K562 (cell line): ENCODE results near the gene GATAD2B. TPM values are rescaled to one million over a fixed set of nuclear protein-coding genes. Genes with fewer than 3 reads are reported as not detected.

Source experiments
- ATAC-seq: fragments of 200-7000 bp; cut with Tn5 transposase; 3 replicates; pipeline ENCODE4 v1.9.1; 2020; ENCODE audit warnings: moderate library complexity
- Bru-seq: library from RNA; stranded (reverse); fragments of 400-500 nt; gene quantifications from one replicate; lab custom pipeline; 2021; lab: Mats Ljungman, UMichigan
- BruChase-seq, 2 experiments: library from RNA; stranded (reverse); fragments of 400-500 nt; gene quantifications; one replicate each; lab custom pipeline; 2021; lab: Mats Ljungman, UMichigan
- BruUV-seq: library from RNA; stranded (reverse); fragments of 400-500 nt; replicated peaks from 2 replicates; lab custom pipeline; 2021; lab: Mats Ljungman, UMichigan
- CTCF ChIA-PET: fragments of 300-600 bp; formaldehyde crosslinking; extraction: SDS; loops from one replicate; lab custom pipeline; 2021; ENCODE audit warnings: low intra/inter-chr PET ratio; lab: Yijun Ruan, JAX
- POLR2A ChIA-PET: fragments of 300-600, 350-650 bp; sonication (Branson Sonifier 250); formaldehyde crosslinking; extraction: SDS; loops from one replicate; lab custom pipeline; 2021; ENCODE audit warnings: antibody characterized with exemption, inconsistent platforms; lab: Yijun Ruan, JAX
- DNase-seq, 4 experiments: peaks; one replicate each; pipeline versions ENCODE4 v3.0.0 to v3.0.0-alpha.2; 2011 to 2018; ENCODE audit warnings: low spot score in 3 of 4, mixed read lengths in 3 of 4; ENCODE audit errors: extremely low read depth in 1 of 4
- FAIRE-seq: peaks from 2 replicates; lab custom pipeline; 2011; peaks lifted over from hg19 to GRCh38; lab: Jason Lieb, UNC
- H2AFZ ChIP-seq: 2 replicates; pipeline ENCODE4 v1.6.0; 2011; ENCODE audit warnings: low read depth, low read length, control low read depth, inconsistent platforms
- H3K27ac ChIP-seq: fragments of 200-600 bp; 3 replicates; pipeline ENCODE4 v1.8.0; 2011; ENCODE audit warnings: low read depth, mild to moderate bottlenecking, control low read depth, inconsistent platforms, low read length, moderate library complexity, mixed read lengths; ENCODE audit errors: extremely low read depth
- H3K27me3 ChIP-seq, 2 experiments: fragments of 300-600 bp in 1 of 2; 2 replicates in 1 of 2; 3 replicates in 1 of 2; pipeline versions ENCODE4 v1.6.0 to v1.8.0; 2011; ENCODE audit warnings: inconsistent platforms in 2 of 2, low read length in 2 of 2, mild to moderate bottlenecking in 1 of 2, mixed read lengths in 1 of 2, moderate library complexity in 1 of 2; ENCODE audit not compliant: control insufficient read depth in 2 of 2, insufficient read depth in 2 of 2
- H3K36me3 ChIP-seq: fragments of 300-600 bp; 3 replicates; pipeline ENCODE4 v1.8.0; 2011; ENCODE audit warnings: mild to moderate bottlenecking, low read length, inconsistent platforms; ENCODE audit not compliant: control insufficient read depth, insufficient read depth
- H3K4me1 ChIP-seq, 2 experiments: fragments of 200-600 bp in 1 of 2; replicated peaks in 1 of 2; 2 replicates in 1 of 2; 3 replicates in 1 of 2; pipeline versions ENCODE4 v1.5.1 to v1.8.0; 2011; ENCODE audit warnings: inconsistent platforms in 2 of 2, low read length in 2 of 2, mild to moderate bottlenecking in 1 of 2, mixed read lengths in 1 of 2, moderate library complexity in 1 of 2; ENCODE audit not compliant: control insufficient read depth in 2 of 2, insufficient read depth in 2 of 2
- H3K4me2 ChIP-seq: 2 replicates; pipeline ENCODE4 v1.6.1; 2011; ENCODE audit warnings: low read length, control low read depth, inconsistent platforms, mixed read lengths; ENCODE audit not compliant: insufficient read depth
- H3K4me3 ChIP-seq: fragments of 200-600 bp; sonication (generic), shearing (Covaris generic); 2 replicates; pipeline ENCODE4 v1.5.1; 2016; ENCODE audit warnings: control low read depth, inconsistent platforms
- H3K79me2 ChIP-seq: fragments of 200-600 bp; 3 replicates; pipeline ENCODE4 v1.8.0; 2011; ENCODE audit warnings: low read length, inconsistent platforms; ENCODE audit not compliant: control insufficient read depth, insufficient read depth
- H3K9ac ChIP-seq, 2 experiments: 2 replicates each; pipeline versions ENCODE4 v1.6.0 to v1.6.1; 2011; ENCODE audit warnings: low read depth in 2 of 2, low read length in 2 of 2, control low read depth in 1 of 2, inconsistent platforms in 1 of 2, mild to moderate bottlenecking in 1 of 2, mixed read lengths in 1 of 2; ENCODE audit not compliant: insufficient read depth in 1 of 2
- H3K9me1 ChIP-seq: one replicate; pipeline ENCODE4 v1.6.0; 2011; ENCODE audit warnings: inconsistent platforms, mild to moderate bottlenecking, low read length, moderate library complexity; ENCODE audit not compliant: control insufficient read depth, insufficient read depth
- H3K9me3 ChIP-seq: replicated peaks from 2 replicates; pipeline ENCODE4 v1.5.1; 2011; ENCODE audit warnings: low read depth, low read length, inconsistent platforms; ENCODE audit not compliant: control insufficient read depth, insufficient read depth
- H4K20me1 ChIP-seq: replicated peaks from 2 replicates; pipeline ENCODE4 v1.6.1; 2011; ENCODE audit warnings: low read length, inconsistent platforms, mixed read lengths; ENCODE audit not compliant: control insufficient read depth, insufficient read depth
- BACH1 ChIP-seq: fragments of 200-800 bp; sonication (Bioruptor generic); IDR thresholded peaks from 2 replicates; pipeline ENCODE4 v1.6.1; 2016; ENCODE audit warnings: missing genetic modification characterization, missing compliant biosample characterization
- CEBPB ChIP-seq: fragments of 450-650 bp; IDR thresholded peaks from 2 replicates; pipeline ENCODE4 v1.6.1; 2016; ENCODE audit warnings: missing genetic modification characterization, missing compliant biosample characterization
- CTBP1 ChIP-seq: fragments of 450-650 bp; IDR thresholded peaks from 2 replicates; pipeline ENCODE4 v1.6.1; 2016; ENCODE audit warnings: borderline replicate concordance
- CXXC5 ChIP-seq: fragments of 250-450 bp; sonication (Bioruptor Pico); IDR thresholded peaks from 2 replicates; pipeline ENCODE4 v1.8.0; 2022; ENCODE audit warnings: inconsistent platforms, mild to moderate bottlenecking, moderate library complexity
- SAP30 ChIP-seq: fragments of 200-600 bp; sonication (generic); IDR thresholded peaks from 2 replicates; pipeline ENCODE4 v1.6.1; 2012; ENCODE audit warnings: borderline replicate concordance, low read depth, mild to moderate bottlenecking, moderate library complexity, low read length, control low read depth, inconsistent platforms; ENCODE audit not compliant: insufficient read depth, poor library complexity, severe bottlenecking
- TAF15 ChIP-seq: fragments of 200-400 bp; formaldehyde crosslinking; IDR thresholded peaks from 2 replicates; pipeline ENCODE4 v1.6.1; 2017; ENCODE audit warnings: mild to moderate bottlenecking, low read depth, low read length, moderate library complexity
- UBTF ChIP-seq, 2 experiments: IDR thresholded peaks; 2 replicates each; pipeline ENCODE4 v1.6.1; 2012; ENCODE audit warnings: improper control_type of control experiment in 2 of 2, low read depth in 2 of 2, low read length in 2 of 2, borderline replicate concordance in 1 of 2
- ZBTB12 ChIP-seq: fragments of 250-450 bp; sonication (Bioruptor Pico); IDR thresholded peaks from 2 replicates; pipeline ENCODE4 v1.4.0; 2020
- ZKSCAN8 ChIP-seq: fragments of 200-800 bp; sonication (Bioruptor generic); IDR thresholded peaks from 2 replicates; pipeline ENCODE4 v1.6.1; 2016; ENCODE audit warnings: missing genetic modification characterization, missing compliant biosample characterization
- WGBS: fragments of 100-300 bp; shearing (Covaris generic); methylation state at CpG from one replicate; pipeline ENCODE4 v1.1.6; 2016; ENCODE audit warnings: low coverage, mixed read lengths; ENCODE audit not compliant: insufficient coverage; ENCODE audit errors: missing lambda C conversion rate; 5-methylcytosine and 5-hydroxymethylcytosine counted together
- in situ Hi-C: fragments of 300-500 bp; cut with MboI; formaldehyde crosslinking; loops from 4 replicates; pipeline ENCODE4 v1.15.0; 2018; ENCODE audit warnings: inconsistent platforms, mixed read lengths
- intact Hi-C: fragments of 100-400 bp; cut with micrococcal nuclease; formaldehyde crosslinking; loops from 2 replicates; pipeline ENCODE4 v1.14.2; 2022
- long read RNA-seq, 3 experiments: library from polyadenylated mRNA in 2 of 3; library from RNA in 1 of 3; unstranded in 2 of 3; stranded (forward) in 1 of 3; transcript quantifications; one replicate each; pipeline ENCODE4 v2.0.0, GENCODE V29; 2019 to 2022
- polyA minus RNA-seq, 3 experiments: library from RNA; depleted of rRNA, polyadenylated mRNA; stranded (reverse); fragments of >200 nt; gene quantifications; 2 replicates each; pipeline ENCODE4 v1.2.3, GENCODE V29; 2011
- polyA plus RNA-seq, 8 experiments: library from polyadenylated mRNA; depleted of rRNA in 4 of 8; stranded (reverse) in 5 of 8; unstranded in 3 of 8; fragments of >200 nt; fragmentation: Nextera tagmentation in 2 of 8; fragmentation: Illumina TruSeq in 1 of 8; extraction: Ambion mirVana in 2 of 8; extraction: Trizol in 1 of 8; gene quantifications; 2 replicates each; pipeline versions ENCODE4 v1.2.1 to v1.2.3, GENCODE V29; 2011 to 2014; ENCODE audit warnings: inconsistent platforms in 1 of 8, missing spikeins in 1 of 8
- total RNA-seq, 7 experiments: library from RNA; depleted of rRNA in 6 of 7; stranded (reverse); fragments of >200 nt in 6 of 7; fragmentation: Illumina TruSeq in 2 of 7; extraction: Trizol in 2 of 7; gene quantifications; 2 replicates each; pipeline versions ENCODE4 v1.2.1 to v1.2.3, GENCODE V29; 2011 to 2021; ENCODE audit warnings: low replicate concordance in 1 of 7

The GATAD2B gene
- total RNA-seq (2011; cell fraction: chromatin; rRNA removed; ENCODE audit: low replicate concordance), result 26.9 and 41.3 TPM in 2 replicates
- total RNA-seq (2011; cell fraction: nucleolus; rRNA removed), result 14.7 and 15.7 TPM in 2 replicates
- 46.3 and 60.1 TPM in 2 replicates for total RNA-seq (2011; cell fraction: nucleoplasm; rRNA removed)
- total RNA-seq (2014; rRNA removed) (3.5 TPM in 2 replicates), total RNA-seq (2014; rRNA removed; fragmentation: Illumina TruSeq; extraction: Trizol) (4.9 and 6.3 TPM in 2 replicates), total RNA-seq (2015; rRNA removed; fragmentation: Illumina TruSeq; extraction: Trizol) (4.5 and 5.3 TPM in 2 replicates), total RNA-seq (2021) (35.0 and 40.2 TPM in 2 replicates), polyA plus RNA-seq (2011; rRNA removed) (4.7 and 6.7 TPM in 2 replicates), polyA plus RNA-seq (2014; fragmentation: Illumina TruSeq; extraction: Trizol) (13.9 and 14.8 TPM in 2 replicates), polyA plus RNA-seq (2014; fragmentation: Nextera tagmentation; extraction: Ambion mirVana) (1 to 10 TPM; 1.5 to 6.6 TPM), polyA plus RNA-seq (2014; rRNA removed) (7.8 and 9.0 TPM in 2 replicates), polyA minus RNA-seq (2011; rRNA and poly(A)+ RNA removed) (8.7 and 10.3 TPM in 2 replicates), Bru-seq, nascent RNA (percentile 76 among the genes with signal in this experiment), BruChase-seq, experiment 1, labeled RNA remaining after a 2-hour chase (percentile 82 among the genes with signal in this experiment), BruChase-seq, experiment 2, labeled RNA remaining after a 6-hour chase (percentile 81 among the genes with signal in this experiment)
- polyA plus RNA-seq (2011; cell fraction: cytosol; rRNA removed), result 5.3 and 5.5 TPM in 2 replicates
- 15.2 and 16.7 TPM in 2 replicates for polyA plus RNA-seq (2011; cell fraction: nucleus; rRNA removed)
- 6.6 and 7.6 TPM in 2 replicates for polyA plus RNA-seq (2012)
- 16.0 and 22.3 TPM in 2 replicates for polyA minus RNA-seq (2011; cell fraction: cytosol; rRNA and poly(A)+ RNA removed)
- 5.0 and 9.1 TPM in 2 replicates for polyA minus RNA-seq (2011; cell fraction: nucleus; rRNA and poly(A)+ RNA removed)
- long read RNA-seq, experiment 1, partial matches to known transcripts, result 2 of 41 reads
- long read RNA-seq, experiment 1, other reads (novel, unspliced or antisense), result 39 of 41 reads
- long read RNA-seq, experiment 2, full-length matches to known transcripts, result 1 of 7 reads
- long read RNA-seq, experiment 2, partial matches to known transcripts, result 1 of 7 reads
- long read RNA-seq, experiment 2, other reads (novel, unspliced or antisense), result 5 of 7 reads
- long read RNA-seq, experiment 3, partial matches to known transcripts, result 1 of 8 reads
- long read RNA-seq, experiment 3, other reads (novel, unspliced or antisense), result 7 of 8 reads

GRCh38 chr1:153922972-153923925, at the start of gene GATAD2B:
Gene GATAD2B (minus strand): TSS chr1:153922972. CDS start chr1:153828347, 94,625 bp downstream.
- in situ Hi-C loops (no loop called here), intact Hi-C loops (loop anchor here (2.0 to 5.0 kb wide), 5 partner anchors 41 to 298 kb away; partner anchors contain the start of gene UBAP2L)
- no peaks in the 10 kb centered on the region for H3K9me3 ChIP-seq
- H2AFZ ChIP-seq, result peak within 1 kb of the TSS; percentile 93
- H3K36me3 ChIP-seq, result peaks cover 18% of the 10 kb centered on the region; the same call in 2 of the 3 replicates
- H3K9ac ChIP-seq, result peak within 1 kb of the TSS; percentile 91 to 92
- peaks cover 16% of the 10 kb centered on the region for H4K20me1 ChIP-seq
- under 1% methylated on average over 44 of the region's 53 CpGs for WGBS
- H3K27me3 ChIP-seq, result no peaks in the 10 kb centered on the region
- H3K4me2 ChIP-seq, result peak within 1 kb of the TSS; percentile 99
- peak within 1 kb of the TSS; percentile 98 for H3K27ac ChIP-seq
- DNase-seq, result peak; percentile 92 to 100 (median 96)
- TSS peak; percentile 95 for BruUV-seq
- H3K4me1 ChIP-seq, result peaks cover 9 to 28% of the 10 kb centered on the region in 2 experiments
- POLR2A ChIA-PET, result interaction anchor here (0.5 to 2.4 kb wide), 20 partner anchors 11 to 1094 kb away, joined by 3 to 12 read pairs (median 4); partner anchors contain the start of genes CRTC2, DENND4B, JTB and RPS27
- no peaks in the 10 kb centered on the region for H3K9me1 ChIP-seq
- CTCF ChIA-PET, result no interaction called here
- H3K79me2 ChIP-seq, result peaks cover 41% of the 10 kb centered on the region
- H3K4me3 ChIP-seq, result peak within 1 kb of the TSS; percentile 86
- peak; percentile 94 for ATAC-seq
- peak; percentile 93 for FAIRE-seq
- TF ChIP-seq CEBPB, result no peak
- peak; percentile 64; the same call in 1 of the 2 replicates for TF ChIP-seq CTBP1
- TF ChIP-seq TAF15, result no peak
- no peak for TF ChIP-seq BACH1
- no peak for TF ChIP-seq ZKSCAN8 (CRISPR knock-in tag)
- TF ChIP-seq UBTF (IDR thresholded peaks at IDR 0.05; ENCODE audit: borderline replicate concordance in 1 of 2, low read depth in 2 of 2, low read length in 2 of 2), result no peak
- peak; percentile 51 for TF ChIP-seq CXXC5 (CRISPR knock-in tag)
- TF ChIP-seq SAP30, result peak; percentile 25
- TF ChIP-seq ZBTB12 (CRISPR knock-in tag), result 0 out of 2 replicates have a peak, but pooled peaks have one; percentile 14
